HG02642 (cell line): Measurements from ENCODE around the gene MYH11.
"Not testable (repeated sequence)": the region's sequence is repeated elsewhere in the genome, so short reads cannot be mapped to it uniquely, and the experiment has no call there.

Experiments
- ATAC-seq: cut with Tn5 transposase; IDR thresholded peaks from one replicate; pipeline ENCODE4 v1.9.1; 2021; ENCODE audit warnings: mild to moderate bottlenecking; ENCODE audit not compliant: unreplicated experiment, poor library complexity

The MYH11 gene

DNA sequence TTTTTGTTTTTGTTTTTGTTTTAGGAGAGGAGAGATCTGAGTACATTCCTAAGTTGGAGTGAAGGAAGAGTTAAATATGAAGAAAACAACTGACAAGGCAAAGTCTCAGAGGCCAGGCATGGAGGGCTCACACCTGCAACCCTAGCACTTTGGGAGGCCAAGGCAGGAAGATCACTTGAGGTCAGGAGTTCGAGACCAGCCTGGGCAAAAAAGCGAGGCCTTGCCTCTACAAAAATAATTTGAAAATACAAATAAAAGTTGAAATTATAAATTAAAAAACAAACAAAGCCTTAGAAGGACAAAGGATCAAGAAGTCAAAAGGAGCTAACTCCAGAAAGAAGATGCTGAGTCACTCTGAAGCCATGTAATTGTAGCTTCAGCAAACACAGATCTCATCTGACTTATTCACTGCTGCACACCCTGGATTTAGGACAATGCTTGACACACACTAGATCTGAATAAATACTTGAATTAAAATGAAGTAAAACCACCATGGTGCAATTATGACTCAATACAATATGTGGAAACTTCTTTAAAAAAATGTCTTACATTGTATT, 22.5 kb upstream of the MYH11 start:
- no peak for ATAC-seq

DNA sequence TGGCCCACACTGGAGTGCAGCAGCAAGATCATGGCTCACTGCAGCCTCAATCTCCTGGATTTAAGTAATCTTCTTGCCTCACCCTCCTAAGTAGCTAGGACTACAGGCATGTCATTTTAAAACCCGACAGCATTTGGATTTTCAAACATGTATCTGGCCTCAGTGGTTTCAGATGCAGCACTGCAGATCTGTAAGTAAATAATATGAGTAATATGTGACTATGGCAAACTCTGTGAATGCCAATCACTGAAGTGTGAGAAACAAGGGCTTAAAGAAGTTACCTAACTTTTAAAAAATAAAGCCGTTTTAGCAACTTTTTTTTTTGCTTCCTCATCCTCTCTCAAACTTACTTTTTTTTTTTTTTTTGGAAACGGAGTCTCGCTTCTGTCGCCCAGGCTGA, 19.7 kb upstream of the MYH11 start:
- no peak for ATAC-seq

DNA sequence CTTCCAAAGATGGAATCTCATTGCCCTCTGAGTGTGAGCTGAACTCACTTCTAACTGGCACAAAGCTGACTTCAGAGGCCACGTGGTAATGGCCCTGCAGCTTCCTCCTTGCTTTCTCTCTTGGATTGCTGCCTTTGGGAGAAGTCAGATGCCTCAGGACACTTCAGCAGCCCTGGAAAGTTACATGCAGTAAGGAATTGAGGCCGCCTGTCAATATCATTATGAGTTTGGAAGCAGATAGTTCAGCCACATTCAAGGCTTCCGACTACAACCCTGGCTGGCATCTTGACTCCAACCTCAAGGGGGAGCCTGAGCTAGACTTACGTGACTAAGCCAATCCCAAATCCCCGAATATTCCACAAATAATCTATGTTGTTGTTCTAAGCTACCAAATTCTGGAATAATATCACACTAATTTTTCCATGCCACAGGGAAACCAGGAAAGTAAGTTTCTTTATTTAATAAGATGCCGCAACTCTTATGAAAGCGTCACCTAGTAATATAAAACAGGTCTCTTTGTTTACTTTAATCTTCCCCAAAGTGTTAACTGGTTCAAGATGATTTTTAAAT, 18.0 kb upstream of the MYH11 start:
- no peak for ATAC-seq

GRCh38 chr16:15873737-15874136, 16.9 kb upstream of the MYH11 start:
- no peak for ATAC-seq

DNA sequence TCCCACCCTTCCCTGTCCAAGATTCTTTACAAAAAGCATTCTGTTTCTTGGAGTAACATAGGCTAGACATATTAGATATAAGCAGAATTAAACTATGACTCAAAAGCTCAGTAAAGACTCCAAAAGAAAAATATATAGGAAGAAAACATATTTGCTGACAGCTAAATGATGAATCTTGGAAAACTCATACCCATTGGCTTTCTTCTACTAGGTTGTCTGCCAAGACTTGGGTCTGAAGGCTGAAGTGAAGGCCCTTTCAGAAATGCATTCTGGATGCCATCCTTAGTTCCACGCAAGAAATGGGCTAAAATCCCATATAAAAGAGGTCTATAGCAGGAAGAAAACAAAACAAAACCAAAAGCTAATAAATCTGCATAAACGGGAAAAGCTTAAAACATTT, 16.5 kb upstream of the MYH11 start:
- ATAC-seq = no peak

DNA sequence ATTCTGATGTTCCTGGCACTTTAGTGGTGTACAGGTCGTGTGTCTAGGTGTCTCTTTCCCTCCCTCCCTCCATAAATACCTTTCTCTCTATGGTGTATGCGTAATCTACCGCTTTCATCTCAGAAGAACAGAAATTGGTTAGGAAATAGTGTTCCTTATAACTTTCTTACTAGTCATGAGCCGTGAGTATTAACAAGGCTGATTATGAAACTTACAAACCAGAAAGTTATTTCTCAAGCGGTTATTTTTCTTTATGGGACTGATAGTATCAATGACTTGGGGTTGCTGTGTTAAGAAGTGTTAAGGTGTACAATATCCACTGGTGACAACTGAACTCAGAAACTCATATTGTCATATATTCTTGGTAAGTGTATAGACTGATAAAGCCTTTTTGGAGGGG, 13.2 kb upstream of the MYH11 start:
- no peak for ATAC-seq

DNA sequence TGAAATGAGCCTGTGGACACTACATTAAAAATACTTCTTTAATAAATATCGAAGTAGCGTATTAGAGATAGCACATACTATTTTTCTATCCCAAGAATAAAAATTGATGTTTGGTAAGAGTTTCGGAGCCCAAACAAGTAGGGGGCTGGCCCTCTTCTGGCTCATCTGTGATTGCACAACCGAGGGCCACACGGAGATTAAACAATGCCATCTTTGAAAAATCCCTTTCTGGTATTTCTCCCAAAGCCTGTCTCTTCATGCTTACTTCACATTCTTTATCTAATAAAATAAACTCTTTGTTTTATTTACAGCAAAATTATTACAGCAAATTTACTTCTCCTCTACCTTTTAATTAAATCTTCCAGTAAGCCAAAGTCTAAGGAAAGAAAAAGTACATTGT, 9.6 kb upstream of the MYH11 start:
- ATAC-seq = no peak

DNA sequence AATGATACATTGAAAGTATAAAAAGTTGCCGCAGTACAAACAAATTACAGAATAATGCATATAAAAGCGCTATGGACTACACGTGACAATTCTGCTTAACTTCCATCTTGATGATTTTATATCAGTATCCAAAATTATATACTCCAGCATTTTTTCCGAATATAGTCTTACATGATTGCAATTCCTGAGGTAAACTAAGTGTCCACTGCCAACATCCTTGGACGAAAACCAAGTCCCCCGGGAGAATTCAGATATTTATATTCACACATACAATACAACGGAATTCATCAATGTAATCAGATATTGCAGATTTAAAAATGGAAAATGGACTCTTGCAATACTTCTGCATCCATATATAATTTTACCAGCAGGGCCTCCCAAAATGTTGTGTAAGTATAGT, 8.9 kb upstream of the MYH11 start:
- ATAC-seq = no peak

DNA sequence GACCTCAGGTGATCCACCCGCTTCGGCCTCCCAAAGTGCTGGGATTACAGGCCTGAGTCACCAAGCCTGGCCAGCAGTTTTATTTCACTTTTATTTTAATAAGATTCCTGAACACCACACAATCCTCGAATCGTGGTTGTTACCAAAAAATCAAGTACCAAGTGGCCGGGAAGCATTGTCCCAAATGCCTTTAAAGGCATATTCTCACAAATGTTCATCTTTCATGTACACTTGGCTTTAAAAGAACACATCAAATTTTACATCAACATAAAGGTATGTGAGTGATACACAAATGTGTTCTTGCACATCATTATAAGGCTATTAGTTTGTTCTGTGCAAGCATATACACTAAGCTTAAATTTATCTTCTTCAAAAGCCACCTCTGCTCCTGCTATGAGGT, 8.1 kb upstream of the MYH11 start:
- ATAC-seq = no peak

- no peak for ATAC-seq
These were observed 5.2 kb upstream of the MYH11 start for GRCh38 chr16:15861996-15862395.

DNA sequence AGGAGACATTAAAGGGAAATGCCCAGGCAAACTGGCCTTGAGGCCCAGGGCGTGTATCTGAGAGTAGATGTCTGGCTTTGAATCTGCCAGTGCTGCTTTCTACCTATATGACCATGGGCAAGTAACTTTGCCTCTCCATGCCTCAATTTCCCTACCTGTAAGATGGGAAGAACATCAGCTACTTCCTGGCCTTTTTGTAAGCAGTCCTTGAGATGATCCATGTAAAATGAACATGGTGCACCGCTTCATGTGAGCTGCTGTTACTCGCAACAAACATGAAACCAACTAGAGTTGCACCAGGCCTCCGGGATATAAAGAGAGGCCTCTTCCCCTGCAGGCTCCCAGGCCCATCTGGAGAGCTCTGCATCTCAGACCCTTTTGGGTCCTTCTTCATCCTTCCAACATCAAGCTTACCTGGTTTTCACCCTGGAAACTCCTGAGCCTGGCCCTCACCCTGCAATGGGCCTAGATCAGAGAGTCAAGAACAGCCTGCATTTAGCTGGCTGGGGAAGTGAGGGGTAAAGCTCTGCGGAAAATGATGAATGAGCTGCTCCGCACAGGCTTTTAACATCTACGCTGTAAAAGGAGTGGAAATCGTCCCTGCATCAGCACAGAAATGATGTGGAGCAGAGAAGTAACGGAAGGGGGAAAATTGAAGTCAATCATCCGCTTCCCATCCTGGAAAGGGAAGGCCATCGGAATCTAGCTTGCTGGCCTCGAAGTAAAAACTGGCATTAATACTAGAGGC, 2.3 kb upstream of the MYH11 start:
- ATAC-seq = no peak

DNA sequence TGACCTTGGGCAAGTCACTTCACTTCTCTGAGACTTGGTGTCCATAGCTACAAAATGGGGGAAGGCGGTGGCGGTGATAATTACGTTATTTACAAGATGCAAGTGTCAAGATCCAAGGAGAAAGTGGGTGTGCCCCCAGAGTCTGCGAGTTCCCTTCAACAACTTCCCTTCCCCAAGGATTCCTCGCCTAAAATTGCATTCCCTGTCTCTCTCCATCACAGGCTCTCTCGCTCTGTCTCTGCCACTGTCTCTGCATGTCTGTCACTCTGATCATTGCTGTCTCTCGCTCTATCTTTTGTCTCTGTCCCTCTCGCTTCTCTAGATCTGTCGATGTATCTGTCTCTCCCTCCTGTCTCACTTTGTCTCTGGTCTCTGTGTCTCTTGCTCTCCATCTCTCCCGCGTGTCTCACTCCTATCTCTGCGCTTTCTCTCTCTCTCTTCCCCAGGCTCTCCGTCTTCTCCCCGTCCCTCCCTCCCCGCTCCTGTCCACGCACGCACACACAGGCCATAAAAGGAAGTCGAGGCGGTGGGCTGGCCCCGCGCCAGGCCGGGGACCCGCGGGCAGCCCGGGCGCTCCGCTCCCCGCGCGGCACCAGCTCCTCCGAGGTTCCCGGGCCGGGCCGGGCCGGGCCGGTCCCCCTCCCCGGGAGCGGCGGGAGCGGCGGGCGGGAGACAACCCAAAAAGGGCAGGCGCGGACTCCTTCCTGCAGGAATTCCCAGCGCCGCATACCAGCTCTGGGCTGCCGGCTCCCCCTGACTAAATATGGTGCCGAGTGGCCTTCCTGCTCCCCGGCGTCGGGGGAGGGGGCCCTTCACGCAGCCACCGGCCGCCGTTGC, 1.1 kb upstream of the MYH11 start:
- ATAC-seq = no peak

DNA sequence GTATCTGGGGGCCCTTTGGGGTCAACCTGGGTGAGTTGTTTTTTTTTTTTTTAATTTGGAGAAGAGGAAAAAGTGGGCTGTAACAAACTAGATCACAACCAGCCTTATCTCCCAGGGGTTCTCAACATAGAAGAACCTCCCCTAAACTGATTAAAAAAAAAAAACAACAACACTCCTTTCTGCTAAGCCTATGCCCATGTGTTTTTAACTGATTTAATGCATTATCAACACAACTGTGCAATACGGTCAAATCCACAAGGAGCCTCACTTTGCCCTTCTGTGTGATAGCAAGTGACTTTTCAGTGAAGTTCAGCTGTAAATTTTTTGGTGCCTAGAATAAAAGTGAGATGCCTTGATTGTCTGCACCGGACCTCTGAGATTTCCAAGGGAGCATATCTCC, 646 bp downstream of the MYH11 start:
- no peak for ATAC-seq

DNA sequence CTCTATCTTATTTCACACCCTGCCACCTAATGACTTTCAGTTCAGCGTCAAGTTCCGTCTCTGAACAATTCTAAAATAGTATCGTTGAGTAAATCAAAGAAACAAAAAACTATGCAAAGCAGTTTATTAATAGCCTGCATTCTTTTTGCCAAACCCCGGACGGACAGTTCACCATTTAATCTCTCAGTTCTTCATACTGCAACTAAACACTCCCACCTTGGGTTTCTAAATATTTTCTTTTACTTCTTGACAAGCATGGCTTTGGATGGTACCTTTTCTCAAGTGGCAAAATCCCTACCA, 1.2 kb downstream of the MYH11 start:
- ATAC-seq = peak; percentile 62

- ATAC-seq = peak; percentile 18
These were observed 1.7 kb downstream of the MYH11 start for GRCh38 chr16:15854906-15855703.

- ATAC-seq = no peak
These were observed 2.8 kb downstream of the MYH11 start for GRCh38 chr16:15854061-15854460.

DNA sequence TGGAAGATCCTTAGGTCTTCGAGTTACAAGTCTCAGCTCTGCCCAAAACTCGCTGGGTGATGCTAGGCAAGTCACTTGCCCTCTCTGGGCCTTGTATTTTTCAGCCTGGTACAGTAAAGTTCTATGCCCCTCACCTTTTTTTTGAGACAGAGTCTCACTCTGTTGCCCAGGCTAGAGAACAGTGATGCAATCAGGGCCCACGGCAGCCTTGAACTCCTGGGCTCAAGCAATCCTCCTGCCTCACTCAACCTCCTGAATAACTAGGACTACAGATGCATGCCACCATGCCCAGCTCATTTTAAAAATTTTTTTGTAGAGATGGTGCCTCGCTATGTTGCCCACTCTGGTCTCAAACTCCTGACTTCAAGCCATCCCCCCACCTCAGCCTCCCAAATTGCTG, 3.8 kb downstream of the MYH11 start:
- ATAC-seq = no peak

DNA sequence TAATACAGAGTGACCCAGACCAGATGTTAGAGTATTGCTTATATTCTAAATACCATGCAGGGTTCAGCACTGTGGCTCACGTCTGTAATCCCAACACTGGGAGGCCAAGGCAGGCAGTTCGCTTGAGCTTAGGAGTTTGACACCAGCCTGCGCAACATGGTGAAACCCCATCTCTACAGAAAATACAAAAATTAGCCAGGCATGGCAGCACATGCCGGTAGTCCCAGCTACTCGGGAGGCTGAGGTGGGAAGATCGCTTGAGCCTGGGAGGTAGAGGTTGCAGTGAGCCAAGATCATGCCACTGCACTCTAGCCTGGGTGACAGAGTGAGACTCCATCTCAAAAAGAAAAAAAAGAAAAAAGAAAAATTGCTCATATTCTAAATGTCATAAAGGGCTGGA, 6.3 kb downstream of the MYH11 start:
- not testable (repeated sequence) for ATAC-seq

- no peak for ATAC-seq
These were observed 7.4 kb downstream of the MYH11 start for GRCh38 chr16:15849209-15849981.

DNA sequence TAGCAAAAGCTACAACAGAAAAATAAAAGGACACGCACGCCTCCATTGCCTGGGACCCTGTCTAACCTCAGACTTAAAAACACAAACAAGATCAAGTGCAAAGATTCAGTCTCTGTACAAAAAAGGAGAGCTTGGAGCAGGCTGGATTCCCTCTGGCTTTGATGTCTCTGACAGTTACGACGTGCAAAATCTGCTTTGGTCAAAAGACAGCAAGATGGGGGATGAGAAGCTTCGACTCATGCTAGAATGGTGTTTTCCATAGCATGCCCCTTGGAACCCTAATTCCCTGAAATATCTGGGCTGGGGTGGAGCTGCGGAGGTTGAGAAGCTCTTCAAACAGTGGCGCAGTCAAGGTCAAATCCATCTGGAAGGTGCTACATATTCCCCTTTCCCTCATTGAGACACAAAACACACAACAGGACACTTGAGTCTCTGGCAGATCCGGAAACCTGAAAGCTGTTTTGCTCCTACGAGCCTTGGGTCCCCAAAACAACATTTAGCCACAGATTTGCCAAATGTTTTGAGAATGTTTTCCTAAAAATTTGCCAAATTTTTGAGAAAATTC, 9.1 kb downstream of the MYH11 start:
- no peak for ATAC-seq
